Testis (tissue), 2 donors: ENCODE results near the gene YPEL4.

Experiments used
- CTCF ChIP-seq, 3 experiments: fragments of 450-650 bp in 2 of 3; fragments of 200-600 bp in 1 of 3; sonication (generic) in 1 of 3; IDR thresholded peaks; one replicate each; pipeline ENCODE4 v1.5.1; 2016 to 2019; ENCODE audit warnings: antibody characterized with exemption in 3 of 3, mild to moderate bottlenecking in 2 of 3, moderate library complexity in 1 of 3
- POLR2A ChIP-seq: fragments of 450-650 bp; IDR thresholded peaks from one replicate; pipeline ENCODE4 v1.6.1; 2017; ENCODE audit warnings: antibody characterized with exemption, mild to moderate bottlenecking, moderate library complexity

- TF ChIP-seq CTCF (IDR thresholded peaks at IDR 0.05) (peak; percentile 53 to 88 (median 56)), POLR2A (no peak)
These were observed 4.7 kb downstream of the YPEL4 start for GRCh38 chr11:57644748-57645688.
